Fibroblast of skin of left quadriceps (primary cell): ENCODE data around the gene CACNG3.
"Not testable (repeated sequence)": the region's sequence is repeated elsewhere in the genome, so short reads cannot be mapped to it uniquely, and the experiment has no call there.

Experiments
- DNase-seq, 2 experiments: peaks; one replicate each; pipeline ENCODE4 v3.0.0-alpha.2; 2013; ENCODE audit warnings: low read depth in 2 of 2

The CACNG3 gene

GRCh38 chr16:24255456-24256371 lies at the start of gene CACNG3:
Gene CACNG3 (plus strand): TSS chr16:24256335. CDS start chr16:24256755, 420 bp downstream.
- no peak for DNase-seq

DNA sequence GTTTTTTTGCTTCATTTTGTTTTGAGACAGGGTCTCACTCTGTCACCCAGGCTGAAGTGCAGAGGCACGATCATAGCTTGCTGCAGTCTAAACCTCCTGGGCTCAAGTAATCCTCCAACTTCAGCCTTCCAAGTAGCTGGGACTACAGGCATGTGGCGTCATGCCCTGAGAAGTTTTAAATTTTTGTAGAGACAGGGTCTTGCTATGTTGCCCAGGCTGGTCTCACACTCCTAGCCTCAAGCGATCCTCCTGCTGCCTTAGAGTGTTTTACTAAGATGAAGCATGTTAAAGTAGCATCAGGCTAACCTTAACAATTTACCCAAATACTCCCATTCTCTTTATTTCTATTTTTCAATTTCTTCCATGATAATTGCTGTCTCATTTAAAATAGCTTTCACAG lies 49.2 kb upstream of the CACNG3 start:
- DNase-seq: no peak

GRCh38 chr16:24208710-24209109 lies 47.4 kb upstream of the CACNG3 start:
- DNase-seq: no peak

- DNase-seq: no peak
Measured at GRCh38 chr16:24214992-24215391, 41.1 kb upstream of the CACNG3 start.

DNA sequence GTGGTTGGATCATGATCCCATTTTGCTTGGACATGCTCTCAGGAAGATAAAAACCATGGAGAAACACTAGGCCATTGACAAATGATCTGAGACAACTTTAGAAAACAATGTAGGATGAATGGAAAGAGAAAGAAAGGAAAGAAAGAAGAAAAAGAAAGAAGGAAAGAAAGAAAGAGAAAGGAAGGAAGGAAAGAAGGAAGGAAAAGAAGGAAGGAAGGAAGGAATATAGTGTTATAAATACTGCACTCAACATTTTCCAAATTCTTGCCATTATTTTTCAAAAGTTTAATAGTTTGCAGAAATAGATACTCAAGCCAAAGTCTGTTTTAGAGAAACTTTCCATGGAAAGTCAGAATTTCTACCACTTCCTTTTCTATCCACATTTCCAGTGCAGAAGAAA lies 39.2 kb upstream of the CACNG3 start:
- no peak for DNase-seq

DNA sequence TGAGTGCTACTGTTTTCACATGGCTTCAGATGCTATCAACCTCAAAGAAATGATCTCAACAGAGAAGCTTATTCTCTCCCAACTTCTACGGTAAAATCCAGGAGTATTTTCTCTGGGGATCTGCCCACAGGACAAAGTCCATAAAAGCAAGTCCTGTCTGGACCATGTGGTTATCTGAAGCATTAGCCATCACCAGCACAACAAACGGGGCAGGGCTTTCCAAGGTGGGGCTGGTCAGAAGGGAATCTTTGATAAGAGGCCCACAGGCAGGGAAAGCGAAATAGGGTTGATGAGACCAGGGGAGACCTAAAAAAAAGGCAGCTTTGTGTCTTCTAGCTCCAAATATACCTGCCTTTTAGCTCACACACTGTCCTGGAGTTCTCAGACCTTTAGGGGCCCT lies 38.7 kb upstream of the CACNG3 start:
- DNase-seq: no peak

- DNase-seq: no peak
Measured at GRCh38 chr16:24218299-24218698, 37.8 kb upstream of the CACNG3 start.

DNA sequence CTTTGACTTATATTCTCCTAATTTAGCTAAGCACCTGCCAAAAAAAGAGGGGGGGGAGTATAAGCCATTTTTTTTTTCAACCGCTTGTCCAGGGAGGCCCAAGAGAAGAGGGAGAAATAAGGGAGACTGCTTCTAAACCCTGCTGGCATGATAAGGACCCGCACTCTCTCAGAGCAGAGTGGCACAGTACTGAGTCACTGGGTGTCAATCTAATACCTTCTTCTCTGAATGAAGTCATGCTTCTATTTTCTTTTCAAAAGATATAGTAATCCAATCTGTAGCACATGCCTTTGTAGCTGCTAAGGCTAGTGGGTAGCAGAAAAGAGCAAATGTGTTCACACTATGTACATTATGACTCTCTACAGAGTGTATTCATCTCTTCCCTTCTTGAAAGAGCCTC lies 34.9 kb upstream of the CACNG3 start:
- DNase-seq: no peak

GRCh38 chr16:24228514-24228913 lies 27.6 kb upstream of the CACNG3 start:
- DNase-seq: no peak

DNA sequence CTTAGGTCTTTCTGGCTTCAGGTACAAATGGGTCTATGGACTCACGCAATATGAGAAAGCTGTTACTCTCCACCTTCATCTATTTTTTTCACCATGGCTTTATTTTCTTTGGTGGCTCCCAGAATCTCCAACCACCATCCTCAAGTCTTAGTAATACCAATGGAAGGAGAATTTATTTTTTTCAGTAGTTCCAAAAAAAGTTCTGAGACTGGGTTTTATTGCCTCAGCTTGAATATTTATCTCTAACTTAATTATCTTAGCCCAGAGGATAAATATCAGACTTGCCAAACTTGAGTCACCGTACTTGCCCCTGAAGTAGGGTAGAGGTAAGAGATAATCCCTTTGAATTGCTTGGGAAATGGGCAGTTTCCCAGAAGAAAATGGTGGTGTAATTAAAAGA lies 23.2 kb upstream of the CACNG3 start:
- no peak for DNase-seq

GRCh38 chr16:24234737-24235136 lies 21.4 kb upstream of the CACNG3 start:
- no peak for DNase-seq

GRCh38 chr16:24235806-24236205 lies 20.3 kb upstream of the CACNG3 start:
- no peak for DNase-seq

DNA sequence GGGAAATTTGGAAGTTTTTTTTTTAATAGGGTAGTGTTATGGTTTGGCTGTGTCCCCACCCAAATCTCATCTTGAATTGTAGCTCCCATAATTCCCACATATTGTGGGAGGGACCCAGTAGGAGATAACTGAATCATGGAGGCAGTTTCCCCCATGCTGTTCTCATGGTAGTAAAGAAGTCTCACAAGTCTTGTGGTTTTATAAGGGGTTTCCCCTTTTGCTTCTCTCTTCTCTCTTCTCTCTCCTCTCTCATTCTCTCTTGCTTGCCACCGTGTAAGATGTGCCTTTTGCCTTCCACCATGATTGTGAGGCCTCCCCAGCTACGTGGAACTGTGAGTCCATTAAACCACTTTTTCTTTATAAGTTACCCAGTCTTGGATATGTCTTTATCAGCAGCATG lies 17.3 kb upstream of the CACNG3 start:
- DNase-seq: not testable (repeated sequence)

GRCh38 chr16:24246911-24247607 lies 9.1 kb upstream of the CACNG3 start:
- DNase-seq: no peak

GRCh38 chr16:24253192-24253591 lies 2.9 kb upstream of the CACNG3 start:
- no peak for DNase-seq

- DNase-seq: no peak
Measured at GRCh38 chr16:24257958-24258357, 1.8 kb downstream of the CACNG3 start.

- DNase-seq: no peak
Measured at GRCh38 chr16:24258791-24259190, 2.7 kb downstream of the CACNG3 start.

DNA sequence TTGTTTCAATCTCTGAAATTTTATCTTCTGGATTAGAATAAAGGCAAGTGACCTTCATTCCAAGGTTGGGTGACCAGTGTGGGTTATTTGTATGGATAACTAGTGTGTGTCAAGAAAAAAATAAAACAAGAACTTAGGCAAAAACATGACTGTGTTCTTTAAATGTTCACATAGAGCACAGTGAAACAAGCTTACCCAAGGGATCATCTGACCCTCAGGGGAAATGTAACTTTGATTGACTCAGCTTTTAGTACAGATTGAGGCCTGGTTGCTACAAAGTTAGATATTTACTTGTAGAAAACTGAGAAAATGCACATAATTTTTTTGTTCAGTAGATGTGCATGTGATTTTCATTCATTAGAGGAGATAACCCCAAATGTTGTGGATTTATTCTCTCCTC lies 6.7 kb downstream of the CACNG3 start:
- no peak for DNase-seq

GRCh38 chr16:24270721-24271442 lies 14.7 kb downstream of the CACNG3 start:
- no peak for DNase-seq

- no peak for DNase-seq
Measured at GRCh38 chr16:24272379-24272778, 16.2 kb downstream of the CACNG3 start.

GRCh38 chr16:24273508-24274182 lies 17.5 kb downstream of the CACNG3 start:
- no peak for DNase-seq

DNA sequence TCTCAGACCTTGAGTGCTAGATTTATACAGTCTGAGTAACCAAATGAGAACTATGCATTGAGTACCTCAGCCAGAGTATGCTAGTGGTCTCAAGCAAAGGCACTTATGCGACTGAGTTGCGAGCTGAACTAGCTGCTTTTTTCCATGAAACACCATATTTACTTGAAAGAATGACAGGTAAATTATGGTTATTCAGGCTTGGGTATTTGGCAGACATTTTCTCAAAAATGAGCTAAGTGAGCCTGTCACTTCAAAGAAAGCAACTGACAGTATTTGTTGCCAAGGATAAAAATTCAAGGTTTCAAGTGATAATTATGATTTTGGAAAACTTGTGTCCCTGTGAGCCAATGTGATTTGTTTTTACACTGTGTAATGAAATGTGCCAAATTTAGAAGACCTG lies 19.3 kb downstream of the CACNG3 start:
- no peak for DNase-seq
